Measurements from ENCODE around the gene TM6SF1.

- TF ChIP-seq POLR2A (conservative IDR thresholded peaks at IDR 0.05) (no peak), HDAC2 (IDR thresholded peaks at IDR 0.05) (no peak), ATF2 (CRISPR knock-in tag; IDR thresholded peaks at IDR 0.05) (no peak), FIP1L1 (IDR thresholded peaks at IDR 0.05; ENCODE audit: low read depth, low read length, poor library complexity, severe bottlenecking) (no peak), MAZ (CRISPR knock-in tag; conservative IDR thresholded peaks at IDR 0.05 in 1 of 2, IDR thresholded peaks at IDR 0.05 in 1 of 2) (no peak), CTCF (IDR thresholded peaks at IDR 0.05 in 2 of 3, conservative IDR thresholded peaks at IDR 0.05 in 1 of 3; ENCODE audit: insufficient read depth in 2 of 3, low read depth in 1 of 3, low read length in 3 of 3) (no peak), ZNF175 (CRISPR knock-in tag; IDR thresholded peaks at IDR 0.05; ENCODE audit: low read depth) (no peak), POLR2AphosphoS2 (IDR thresholded peaks at IDR 0.05; ENCODE audit: low read length) (no peak)
- TF ChIP-seq, protein P1, sequence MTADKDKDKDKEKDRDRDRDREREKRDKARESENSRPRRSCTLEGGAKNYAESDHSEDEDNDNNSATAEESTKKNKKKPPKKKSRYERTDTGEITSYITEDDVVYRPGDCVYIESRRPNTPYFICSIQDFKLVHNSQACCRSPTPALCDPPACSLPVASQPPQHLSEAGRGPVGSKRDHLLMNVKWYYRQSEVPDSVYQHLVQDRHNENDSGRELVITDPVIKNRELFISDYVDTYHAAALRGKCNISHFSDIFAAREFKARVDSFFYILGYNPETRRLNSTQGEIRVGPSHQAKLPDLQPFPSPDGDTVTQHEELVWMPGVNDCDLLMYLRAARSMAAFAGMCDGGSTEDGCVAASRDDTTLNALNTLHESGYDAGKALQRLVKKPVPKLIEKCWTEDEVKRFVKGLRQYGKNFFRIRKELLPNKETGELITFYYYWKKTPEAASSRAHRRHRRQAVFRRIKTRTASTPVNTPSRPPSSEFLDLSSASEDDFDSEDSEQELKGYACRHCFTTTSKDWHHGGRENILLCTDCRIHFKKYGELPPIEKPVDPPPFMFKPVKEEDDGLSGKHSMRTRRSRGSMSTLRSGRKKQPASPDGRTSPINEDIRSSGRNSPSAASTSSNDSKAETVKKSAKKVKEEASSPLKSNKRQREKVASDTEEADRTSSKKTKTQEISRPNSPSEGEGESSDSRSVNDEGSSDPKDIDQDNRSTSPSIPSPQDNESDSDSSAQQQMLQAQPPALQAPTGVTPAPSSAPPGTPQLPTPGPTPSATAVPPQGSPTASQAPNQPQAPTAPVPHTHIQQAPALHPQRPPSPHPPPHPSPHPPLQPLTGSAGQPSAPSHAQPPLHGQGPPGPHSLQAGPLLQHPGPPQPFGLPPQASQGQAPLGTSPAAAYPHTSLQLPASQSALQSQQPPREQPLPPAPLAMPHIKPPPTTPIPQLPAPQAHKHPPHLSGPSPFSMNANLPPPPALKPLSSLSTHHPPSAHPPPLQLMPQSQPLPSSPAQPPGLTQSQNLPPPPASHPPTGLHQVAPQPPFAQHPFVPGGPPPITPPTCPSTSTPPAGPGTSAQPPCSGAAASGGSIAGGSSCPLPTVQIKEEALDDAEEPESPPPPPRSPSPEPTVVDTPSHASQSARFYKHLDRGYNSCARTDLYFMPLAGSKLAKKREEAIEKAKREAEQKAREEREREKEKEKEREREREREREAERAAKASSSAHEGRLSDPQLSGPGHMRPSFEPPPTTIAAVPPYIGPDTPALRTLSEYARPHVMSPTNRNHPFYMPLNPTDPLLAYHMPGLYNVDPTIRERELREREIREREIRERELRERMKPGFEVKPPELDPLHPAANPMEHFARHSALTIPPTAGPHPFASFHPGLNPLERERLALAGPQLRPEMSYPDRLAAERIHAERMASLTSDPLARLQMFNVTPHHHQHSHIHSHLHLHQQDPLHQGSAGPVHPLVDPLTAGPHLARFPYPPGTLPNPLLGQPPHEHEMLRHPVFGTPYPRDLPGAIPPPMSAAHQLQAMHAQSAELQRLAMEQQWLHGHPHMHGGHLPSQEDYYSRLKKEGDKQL (CRISPR knock-in tag; IDR thresholded peaks at IDR 0.05; ENCODE audit: borderline replicate concordance) = no peak
Observed at GRCh38 chr15:83153288-83153687, 45.8 kb downstream of the TM6SF1 start.

Measured in K562 (cell line).